K562 (cell line): ENCODE results near the gene MRPL37. TPM values are rescaled to one million over a fixed set of nuclear protein-coding genes. Genes with fewer than 3 reads are reported as not detected.
A peak's percentile ranks its signal among the peaks of the same experiment; 100 is the strongest.

ENCODE experiments used
- ATAC-seq: fragments of 200-7000 bp; cut with Tn5 transposase; 3 replicates; pipeline ENCODE4 v1.9.1; 2020; ENCODE audit warnings: moderate library complexity
- BruUV-seq: library from RNA; stranded (reverse); fragments of 400-500 nt; replicated peaks from 2 replicates; lab custom pipeline; 2021; lab: Mats Ljungman, UMichigan
- CTCF ChIA-PET: fragments of 300-600 bp; formaldehyde crosslinking; extraction: SDS; loops from one replicate; lab custom pipeline; 2021; ENCODE audit warnings: low intra/inter-chr PET ratio; lab: Yijun Ruan, JAX
- POLR2A ChIA-PET: fragments of 300-600, 350-650 bp; sonication (Branson Sonifier 250); formaldehyde crosslinking; extraction: SDS; loops from one replicate; lab custom pipeline; 2021; ENCODE audit warnings: antibody characterized with exemption, inconsistent platforms; lab: Yijun Ruan, JAX
- DNase-seq, 4 experiments: peaks; one replicate each; pipeline versions ENCODE4 v3.0.0 to v3.0.0-alpha.2; 2011 to 2018; ENCODE audit warnings: low spot score in 3 of 4, mixed read lengths in 3 of 4; ENCODE audit errors: extremely low read depth in 1 of 4
- FAIRE-seq: peaks from 2 replicates; lab custom pipeline; 2011; peaks lifted over from hg19 to GRCh38; lab: Jason Lieb, UNC
- H2AFZ ChIP-seq: 2 replicates; pipeline ENCODE4 v1.6.0; 2011; ENCODE audit warnings: low read depth, low read length, control low read depth, inconsistent platforms
- H3K27ac ChIP-seq: fragments of 200-600 bp; 3 replicates; pipeline ENCODE4 v1.8.0; 2011; ENCODE audit warnings: low read depth, mild to moderate bottlenecking, control low read depth, inconsistent platforms, low read length, moderate library complexity, mixed read lengths; ENCODE audit errors: extremely low read depth
- H3K27me3 ChIP-seq, 2 experiments: fragments of 300-600 bp in 1 of 2; 2 replicates in 1 of 2; 3 replicates in 1 of 2; pipeline versions ENCODE4 v1.6.0 to v1.8.0; 2011; ENCODE audit warnings: inconsistent platforms in 2 of 2, low read length in 2 of 2, mild to moderate bottlenecking in 1 of 2, mixed read lengths in 1 of 2, moderate library complexity in 1 of 2; ENCODE audit not compliant: control insufficient read depth in 2 of 2, insufficient read depth in 2 of 2
- H3K36me3 ChIP-seq: fragments of 300-600 bp; 3 replicates; pipeline ENCODE4 v1.8.0; 2011; ENCODE audit warnings: mild to moderate bottlenecking, low read length, inconsistent platforms; ENCODE audit not compliant: control insufficient read depth, insufficient read depth
- H3K4me1 ChIP-seq, 2 experiments: fragments of 200-600 bp in 1 of 2; replicated peaks in 1 of 2; 2 replicates in 1 of 2; 3 replicates in 1 of 2; pipeline versions ENCODE4 v1.5.1 to v1.8.0; 2011; ENCODE audit warnings: inconsistent platforms in 2 of 2, low read length in 2 of 2, mild to moderate bottlenecking in 1 of 2, mixed read lengths in 1 of 2, moderate library complexity in 1 of 2; ENCODE audit not compliant: control insufficient read depth in 2 of 2, insufficient read depth in 2 of 2
- H3K4me2 ChIP-seq: 2 replicates; pipeline ENCODE4 v1.6.1; 2011; ENCODE audit warnings: low read length, control low read depth, inconsistent platforms, mixed read lengths; ENCODE audit not compliant: insufficient read depth
- H3K4me3 ChIP-seq: fragments of 200-600 bp; sonication (generic), shearing (Covaris generic); 2 replicates; pipeline ENCODE4 v1.5.1; 2016; ENCODE audit warnings: control low read depth, inconsistent platforms
- H3K79me2 ChIP-seq: fragments of 200-600 bp; 3 replicates; pipeline ENCODE4 v1.8.0; 2011; ENCODE audit warnings: low read length, inconsistent platforms; ENCODE audit not compliant: control insufficient read depth, insufficient read depth
- H3K9ac ChIP-seq, 2 experiments: 2 replicates each; pipeline versions ENCODE4 v1.6.0 to v1.6.1; 2011; ENCODE audit warnings: low read depth in 2 of 2, low read length in 2 of 2, control low read depth in 1 of 2, inconsistent platforms in 1 of 2, mild to moderate bottlenecking in 1 of 2, mixed read lengths in 1 of 2; ENCODE audit not compliant: insufficient read depth in 1 of 2
- H3K9me1 ChIP-seq: one replicate; pipeline ENCODE4 v1.6.0; 2011; ENCODE audit warnings: inconsistent platforms, mild to moderate bottlenecking, low read length, moderate library complexity; ENCODE audit not compliant: control insufficient read depth, insufficient read depth
- H3K9me3 ChIP-seq: replicated peaks from 2 replicates; pipeline ENCODE4 v1.5.1; 2011; ENCODE audit warnings: low read depth, low read length, inconsistent platforms; ENCODE audit not compliant: control insufficient read depth, insufficient read depth
- H4K20me1 ChIP-seq: replicated peaks from 2 replicates; pipeline ENCODE4 v1.6.1; 2011; ENCODE audit warnings: low read length, inconsistent platforms, mixed read lengths; ENCODE audit not compliant: control insufficient read depth, insufficient read depth
- FOSL1 ChIP-seq: fragments of 200-800 bp; sonication (Bioruptor generic); conservative IDR thresholded peaks from 2 replicates; pipeline ENCODE4 v1.6.1; 2016; ENCODE audit warnings: missing genetic modification characterization, missing compliant biosample characterization
- GATAD2A ChIP-seq: fragments of 450-650 bp; IDR thresholded peaks from 2 replicates; pipeline ENCODE4 v1.6.1; 2017
- ZBTB33 ChIP-seq: sonication (generic); formaldehyde crosslinking; IDR thresholded peaks from 2 replicates; pipeline ENCODE4 v1.8.1; 2023; ENCODE audit warnings: mild to moderate bottlenecking, missing genetic modification reagents
- WGBS: fragments of 100-300 bp; shearing (Covaris generic); methylation state at CpG from one replicate; pipeline ENCODE4 v1.1.6; 2016; ENCODE audit warnings: low coverage, mixed read lengths; ENCODE audit not compliant: insufficient coverage; ENCODE audit errors: missing lambda C conversion rate; 5-methylcytosine and 5-hydroxymethylcytosine counted together
- in situ Hi-C: fragments of 300-500 bp; cut with MboI; formaldehyde crosslinking; loops from 4 replicates; pipeline ENCODE4 v1.15.0; 2018; ENCODE audit warnings: inconsistent platforms, mixed read lengths
- intact Hi-C: fragments of 100-400 bp; cut with micrococcal nuclease; formaldehyde crosslinking; loops from 2 replicates; pipeline ENCODE4 v1.14.2; 2022
- polyA plus RNA-seq, 8 experiments: library from polyadenylated mRNA; depleted of rRNA in 4 of 8; stranded (reverse) in 5 of 8; unstranded in 3 of 8; fragments of >200 nt; fragmentation: Nextera tagmentation in 2 of 8; fragmentation: Illumina TruSeq in 1 of 8; extraction: Ambion mirVana in 2 of 8; extraction: Trizol in 1 of 8; gene quantifications; 2 replicates each; pipeline versions ENCODE4 v1.2.1 to v1.2.3, GENCODE V29; 2011 to 2014; ENCODE audit warnings: inconsistent platforms in 1 of 8, missing spikeins in 1 of 8
- total RNA-seq, 7 experiments: library from RNA; depleted of rRNA in 6 of 7; stranded (reverse); fragments of >200 nt in 6 of 7; fragmentation: Illumina TruSeq in 2 of 7; extraction: Trizol in 2 of 7; gene quantifications; 2 replicates each; pipeline versions ENCODE4 v1.2.1 to v1.2.3, GENCODE V29; 2011 to 2021; ENCODE audit warnings: low replicate concordance in 1 of 7

The MRPL37 gene
- total and polyA plus RNA-seq, 9 of the 15 experiments (the other 6 are each of a cell fraction or from before 2014, with no cell fraction given): 52.2 to 303 (median 180) TPM

DNA sequence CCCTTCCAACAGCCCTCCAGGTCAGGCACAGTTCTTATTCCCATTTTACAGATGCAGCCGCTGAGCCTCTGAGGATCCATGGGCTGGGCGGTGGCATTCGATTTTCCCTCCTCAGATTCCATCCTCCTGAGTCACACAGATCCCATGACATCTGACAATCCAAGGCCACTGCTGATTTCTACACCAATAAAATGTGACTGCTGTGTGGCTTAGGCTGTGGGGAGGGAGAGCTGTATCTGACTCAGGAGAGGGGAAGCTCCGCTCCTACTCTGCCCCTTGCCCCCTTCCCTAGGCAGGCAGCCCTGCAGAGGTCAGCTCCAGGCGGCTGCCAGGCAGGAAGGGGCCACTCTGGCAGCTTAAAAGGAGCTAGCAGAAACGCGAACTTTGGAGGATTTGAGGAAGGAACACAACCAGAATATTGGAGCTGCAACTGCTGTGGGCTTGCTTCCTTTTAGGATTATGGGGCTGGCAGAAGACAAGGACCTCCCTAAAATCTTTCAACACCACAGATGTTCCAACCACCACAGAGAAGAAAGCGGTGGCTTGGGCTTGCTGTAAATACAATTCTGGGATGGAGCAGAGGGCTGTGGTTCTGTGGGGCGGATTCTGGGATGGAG is 50.0 kb downstream of the MRPL37 start:
- BruUV-seq: no TSS peak
- TF ChIP-seq GATAD2A (no peak), ZBTB33 (CRISPR knock-in tag) (peak; percentile 47; the same call in 1 of the 2 replicates), FOSL1 (tag) (peak; percentile 22; the same call in 1 of the 2 replicates)
- no peaks in the 10 kb centered on the region for H3K9me1 ChIP-seq
- DNase-seq: no peak
- ChIA-PET CTCF (no interaction called here), POLR2A (interaction anchor here (0.6 kb wide), 1 partner anchor 10 kb away, joined by 3 read pairs; no protein-coding TSS in a partner anchor)
- no peak overlapping the region for H3K4me3 ChIP-seq
- 0 out of 4 replicates have a peak overlapping the region, but pooled peaks of 1 of the 2 experiments have one; percentile 1 for H3K9ac ChIP-seq
- in situ Hi-C loops: no loop called here
- H4K20me1 ChIP-seq: no peaks in the 10 kb centered on the region; the same call in 1 of the 2 replicates
- intact Hi-C loops: no loop called here
- H3K36me3 ChIP-seq: peaks cover 65% of the 10 kb centered on the region; the same call in 2 of the 3 replicates
- H3K27ac ChIP-seq: no peak overlapping the region
- no peak for ATAC-seq
- H3K9me3 ChIP-seq: no peaks in the 10 kb centered on the region
- no peak overlapping the region for H2AFZ ChIP-seq
- 84% methylated on average over 9 of the region's 9 CpGs for WGBS
- no peak overlapping the region for H3K4me2 ChIP-seq
- H3K79me2 ChIP-seq: no peaks in the 10 kb centered on the region
- H3K27me3 ChIP-seq: no peaks in the 10 kb centered on the region
- no peak for FAIRE-seq
- peaks cover 0 to 7% of the 10 kb centered on the region in 2 experiments; a peak in 2 of 5 replicates for H3K4me1 ChIP-seq
